RWPE1 (cell line): ENCODE data around the gene SYCE1.
"Not testable (repeated sequence)": the region's sequence is repeated elsewhere in the genome, so short reads cannot be mapped to it uniquely, and the experiment has no call there.

ENCODE experiments used
- CTCF ChIA-PET: fragments of 350-600 bp; sonication (Branson Sonifier 250); formaldehyde crosslinking; extraction: SDS; loops from one replicate; lab custom pipeline; 2021; lab: Yijun Ruan, JAX
- POLR2A ChIA-PET: fragments of 400-600 bp; formaldehyde crosslinking; extraction: SDS; loops from one replicate; lab custom pipeline; 2020; ENCODE audit warnings: antibody characterized with exemption; ENCODE audit not compliant: low non-redundant PET; lab: Yijun Ruan, JAX
- DNase-seq: peaks from one replicate; pipeline ENCODE4 v3.0.0; 2012; ENCODE audit warnings: low spot score
- H3K27ac ChIP-seq: fragments of 450-650 bp; 2 replicates; pipeline ENCODE4 v1.5.1; 2017
- TF ChIP-seq, protein P1 (sequence below): fragments of 450-650 bp; conservative IDR thresholded peaks from 2 replicates; pipeline ENCODE4 v1.5.1; 2017; ENCODE audit warnings: low read depth, mild to moderate bottlenecking

SYCE1 gene

DNA sequence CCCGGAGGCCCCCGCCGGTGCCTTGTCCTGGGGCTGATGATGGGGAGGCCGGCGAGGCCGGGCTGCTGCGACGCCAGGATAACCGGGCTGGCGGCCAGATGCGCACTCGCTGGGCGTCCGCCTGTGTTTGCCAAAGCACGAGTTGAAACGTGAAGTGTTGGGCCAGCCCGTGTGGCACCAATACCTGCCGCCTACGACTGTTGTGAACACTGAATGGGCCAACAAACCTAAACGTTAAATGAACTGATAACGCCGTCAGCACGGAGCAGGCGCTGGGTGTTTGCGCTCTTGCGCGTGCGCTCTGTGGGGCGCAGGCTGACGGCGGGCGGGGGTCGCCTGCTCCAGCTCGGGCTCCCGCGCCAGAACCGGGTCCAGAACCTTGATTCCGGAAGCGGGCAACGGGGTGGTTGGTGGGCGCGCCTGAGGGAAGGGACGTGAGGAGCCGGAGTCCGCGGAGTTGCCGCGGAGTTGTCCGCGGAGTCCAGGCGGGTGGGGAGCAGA lies 37.6 kb downstream of the SYCE1 start:
- ChIA-PET POLR2A (no interaction called here), CTCF (no interaction called here)
- TF ChIP-seq, protein P1, sequence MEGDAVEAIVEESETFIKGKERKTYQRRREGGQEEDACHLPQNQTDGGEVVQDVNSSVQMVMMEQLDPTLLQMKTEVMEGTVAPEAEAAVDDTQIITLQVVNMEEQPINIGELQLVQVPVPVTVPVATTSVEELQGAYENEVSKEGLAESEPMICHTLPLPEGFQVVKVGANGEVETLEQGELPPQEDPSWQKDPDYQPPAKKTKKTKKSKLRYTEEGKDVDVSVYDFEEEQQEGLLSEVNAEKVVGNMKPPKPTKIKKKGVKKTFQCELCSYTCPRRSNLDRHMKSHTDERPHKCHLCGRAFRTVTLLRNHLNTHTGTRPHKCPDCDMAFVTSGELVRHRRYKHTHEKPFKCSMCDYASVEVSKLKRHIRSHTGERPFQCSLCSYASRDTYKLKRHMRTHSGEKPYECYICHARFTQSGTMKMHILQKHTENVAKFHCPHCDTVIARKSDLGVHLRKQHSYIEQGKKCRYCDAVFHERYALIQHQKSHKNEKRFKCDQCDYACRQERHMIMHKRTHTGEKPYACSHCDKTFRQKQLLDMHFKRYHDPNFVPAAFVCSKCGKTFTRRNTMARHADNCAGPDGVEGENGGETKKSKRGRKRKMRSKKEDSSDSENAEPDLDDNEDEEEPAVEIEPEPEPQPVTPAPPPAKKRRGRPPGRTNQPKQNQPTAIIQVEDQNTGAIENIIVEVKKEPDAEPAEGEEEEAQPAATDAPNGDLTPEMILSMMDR, result no peak
- DNase-seq, result no peak
- H3K27ac ChIP-seq, result no peak overlapping the region

DNA sequence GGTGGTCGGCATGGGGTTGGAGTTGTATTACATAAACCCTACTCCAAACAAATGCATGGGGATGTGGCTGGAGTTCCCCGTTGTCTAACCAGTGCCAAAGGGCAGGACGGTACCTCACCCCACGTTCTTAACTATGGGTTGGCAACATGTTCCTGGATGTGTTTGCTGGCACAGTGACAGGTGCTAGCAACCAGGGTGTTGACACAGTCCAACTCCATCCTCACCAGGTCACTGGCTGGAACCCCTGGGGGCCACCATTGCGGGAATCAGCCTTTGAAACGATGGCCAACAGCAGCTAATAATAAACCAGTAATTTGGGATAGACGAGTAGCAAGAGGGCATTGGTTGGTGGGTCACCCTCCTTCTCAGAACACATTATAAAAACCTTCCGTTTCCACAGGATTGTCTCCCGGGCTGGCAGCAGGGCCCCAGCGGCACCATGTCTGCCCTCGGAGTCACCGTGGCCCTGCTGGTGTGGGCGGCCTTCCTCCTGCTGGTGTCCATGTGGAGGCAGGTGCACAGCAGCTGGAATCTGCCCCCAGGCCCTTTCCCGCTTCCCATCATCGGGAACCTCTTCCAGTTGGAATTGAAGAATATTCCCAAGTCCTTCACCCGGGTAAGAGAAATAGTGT lies 38.3 kb downstream of the SYCE1 start, which contains the start of gene CYP2E1:
Gene CYP2E1, plus strand, starts transcription at position 407 of the 632 bp plus-strand sequence. Its CDS starts 33 bp downstream, at position 440.
- POLR2A ChIA-PET, result no interaction called here
- no peak for DNase-seq
- TF ChIP-seq, protein P1, result no peak
- CTCF ChIA-PET, result no interaction called here
- no peak within 1 kb of the TSS for H3K27ac ChIP-seq

DNA sequence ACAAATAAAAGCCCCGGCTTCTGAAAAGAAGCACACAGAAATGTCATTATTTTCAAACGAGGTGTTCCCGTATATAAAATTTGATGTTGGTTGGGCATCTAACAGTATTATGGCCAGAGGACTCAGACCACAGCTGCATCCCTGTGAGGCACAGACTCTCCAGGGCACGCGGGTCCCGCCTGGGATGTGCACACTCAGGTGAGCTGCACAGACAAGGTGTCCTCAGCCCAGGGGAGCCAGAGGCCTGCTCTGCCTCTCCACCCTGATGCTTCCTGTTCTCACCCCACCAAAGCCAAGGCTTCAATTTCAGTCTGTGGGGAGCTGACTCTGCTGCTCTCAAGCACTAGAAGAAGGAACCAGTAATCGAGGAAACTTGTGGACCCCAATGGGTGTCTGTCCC lies 39.9 kb downstream of the SYCE1 start:
- CTCF ChIA-PET, result no interaction called here
- H3K27ac ChIP-seq, result no peak overlapping the region
- TF ChIP-seq, protein P1, result no peak
- no peak for DNase-seq
- POLR2A ChIA-PET, result no interaction called here

DNA sequence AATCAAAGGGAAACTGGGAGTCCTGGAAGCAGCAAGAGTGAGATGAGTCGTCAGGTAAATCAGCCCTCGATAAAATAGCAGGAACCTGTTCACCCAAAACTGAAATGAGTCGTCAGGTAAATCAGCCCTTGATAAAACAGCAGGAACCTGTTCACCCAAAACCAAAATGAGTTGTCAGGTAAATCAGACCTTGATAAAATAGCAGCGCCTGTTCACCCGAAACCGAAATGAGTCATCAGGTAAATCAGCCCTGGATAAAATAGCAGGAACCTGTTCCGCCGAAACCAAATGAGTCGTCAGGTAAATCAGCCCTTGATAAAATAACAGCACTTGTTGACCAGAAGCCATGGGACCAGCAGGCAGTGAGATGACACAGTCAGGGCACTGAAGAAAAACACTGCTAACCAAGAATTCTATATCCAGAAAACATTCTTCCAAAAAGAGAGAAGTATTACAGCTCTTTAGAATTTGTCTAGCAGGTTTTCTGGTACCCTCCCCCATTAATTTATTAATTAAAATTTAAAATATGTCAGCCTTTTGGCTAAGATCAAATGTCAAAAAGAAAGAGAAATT lies 41.7 kb downstream of the SYCE1 start:
- TF ChIP-seq, protein P1, result no peak
- no peak overlapping the region for H3K27ac ChIP-seq
- POLR2A ChIA-PET, result no interaction called here
- DNase-seq, result peak; percentile 82
- CTCF ChIA-PET, result interaction anchor here (0.9 kb wide), 1 partner anchor 86 kb away, joined by 4 read pairs; no protein-coding TSS in a partner anchor

GRCh38 chr10:133520193-133520738 lies 45.1 kb downstream of the SYCE1 start:
- DNase-seq, result peak; percentile 79

DNA sequence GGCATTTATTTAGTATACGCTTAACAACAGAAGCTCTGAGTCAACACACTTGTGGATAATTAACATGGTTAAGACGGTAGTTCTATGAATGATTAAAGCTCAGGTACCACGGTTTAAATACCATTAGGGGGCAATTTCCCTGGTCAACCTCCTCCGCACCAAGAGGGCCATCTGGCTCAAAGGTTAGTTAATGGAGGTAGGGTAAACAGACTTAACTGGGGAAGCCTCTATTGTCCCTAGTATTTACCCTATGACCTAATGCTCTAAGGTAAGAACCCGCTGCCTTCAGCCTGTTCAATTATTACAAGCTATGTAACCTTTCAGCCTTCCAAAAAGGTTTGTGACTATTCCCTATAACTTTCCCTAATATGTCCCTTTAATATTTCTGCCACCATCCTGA lies 46.9 kb downstream of the SYCE1 start:
- CTCF ChIA-PET, H3K27ac ChIP-seq, DNase-seq, POLR2A ChIA-PET: not testable (repeated sequence)

More at GRCh38 chr10:133520193-133520738, 45.1 kb downstream of the SYCE1 start:
- ChIA-PET POLR2A (no interaction called here), CTCF (interaction anchor here (0.6 to 0.7 kb wide), 4 partner anchors 10 to 40 kb away, joined by 3 read pairs; no protein-coding TSS in a partner anchor)
- no peak overlapping the region for H3K27ac ChIP-seq
- TF ChIP-seq, protein P1, result peak; percentile 73
